ENCODE measurements around the gene SEC16A.

Gene SEC16A

DNA sequence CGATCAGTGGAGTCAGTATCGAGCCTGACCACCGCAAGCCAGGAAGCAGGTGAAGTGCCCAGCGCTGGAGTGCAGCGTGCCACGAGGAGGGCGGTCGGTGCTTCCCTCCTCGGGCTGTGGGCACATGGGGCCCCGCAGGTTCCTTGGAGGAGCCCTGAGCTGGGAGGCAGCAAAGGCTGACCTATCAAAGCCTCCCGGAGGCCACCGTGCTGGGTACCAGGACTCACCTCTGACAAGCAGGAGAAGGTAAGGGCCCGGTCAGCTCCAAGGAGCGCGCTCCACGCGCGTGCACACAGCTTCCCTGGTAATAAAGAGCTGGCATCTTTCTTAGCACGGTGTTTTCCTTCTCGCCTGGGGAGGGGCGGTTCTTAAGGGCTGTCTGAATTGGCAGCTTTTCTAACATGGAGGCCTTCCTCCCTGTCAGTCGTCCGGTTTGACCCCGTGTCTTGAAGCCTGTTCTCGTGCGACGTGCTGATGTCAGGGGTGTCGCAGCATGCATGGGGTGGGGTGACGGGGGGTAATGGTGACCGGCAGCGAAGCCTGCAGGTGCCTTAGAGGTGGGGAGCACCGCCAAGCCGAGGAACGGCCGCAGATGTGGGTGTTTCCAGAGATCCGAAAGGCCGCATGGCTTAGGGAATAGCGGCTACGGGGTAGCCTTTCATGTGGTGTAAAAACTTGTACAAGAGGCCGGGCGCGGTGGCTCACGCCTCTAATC, 59.3 kb downstream of the SEC16A start:
- DNase-seq (ENCODE audit: low read depth, low spot score) = no peak
- TF ChIP-seq, protein P1, sequence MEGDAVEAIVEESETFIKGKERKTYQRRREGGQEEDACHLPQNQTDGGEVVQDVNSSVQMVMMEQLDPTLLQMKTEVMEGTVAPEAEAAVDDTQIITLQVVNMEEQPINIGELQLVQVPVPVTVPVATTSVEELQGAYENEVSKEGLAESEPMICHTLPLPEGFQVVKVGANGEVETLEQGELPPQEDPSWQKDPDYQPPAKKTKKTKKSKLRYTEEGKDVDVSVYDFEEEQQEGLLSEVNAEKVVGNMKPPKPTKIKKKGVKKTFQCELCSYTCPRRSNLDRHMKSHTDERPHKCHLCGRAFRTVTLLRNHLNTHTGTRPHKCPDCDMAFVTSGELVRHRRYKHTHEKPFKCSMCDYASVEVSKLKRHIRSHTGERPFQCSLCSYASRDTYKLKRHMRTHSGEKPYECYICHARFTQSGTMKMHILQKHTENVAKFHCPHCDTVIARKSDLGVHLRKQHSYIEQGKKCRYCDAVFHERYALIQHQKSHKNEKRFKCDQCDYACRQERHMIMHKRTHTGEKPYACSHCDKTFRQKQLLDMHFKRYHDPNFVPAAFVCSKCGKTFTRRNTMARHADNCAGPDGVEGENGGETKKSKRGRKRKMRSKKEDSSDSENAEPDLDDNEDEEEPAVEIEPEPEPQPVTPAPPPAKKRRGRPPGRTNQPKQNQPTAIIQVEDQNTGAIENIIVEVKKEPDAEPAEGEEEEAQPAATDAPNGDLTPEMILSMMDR (IDR thresholded peaks at IDR 0.05; ENCODE audit: low read depth, low read length) = no peak
- H3K4me3 ChIP-seq (ENCODE audit: low read depth, low read length) = no peak overlapping the region
- in situ Hi-C loops (cut with HindIII; ENCODE audit: low sequenced_read_pairs) = no loop called here

DNA sequence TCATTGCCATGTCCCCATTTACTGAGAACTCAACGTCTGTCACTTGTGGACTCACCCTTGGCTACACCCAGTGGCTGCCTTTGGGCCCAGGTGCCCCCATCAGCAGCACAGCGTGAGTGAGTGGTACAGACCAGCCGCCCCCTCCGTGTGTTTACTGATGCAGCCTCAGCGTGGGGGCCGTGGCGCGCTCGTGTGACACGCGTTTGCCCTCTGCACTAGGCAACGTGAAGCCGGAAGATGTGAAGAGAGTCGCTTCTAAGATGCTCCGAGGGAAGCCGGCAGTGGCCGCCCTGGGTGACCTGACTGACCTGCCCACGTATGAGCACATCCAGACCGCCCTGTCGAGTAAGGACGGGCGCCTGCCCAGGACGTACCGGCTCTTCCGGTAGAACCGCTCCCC, 60.0 kb downstream of the SEC16A start:
- TF ChIP-seq, protein P1 (IDR thresholded peaks at IDR 0.05; ENCODE audit: low read depth, low read length) = no peak
- in situ Hi-C loops (cut with HindIII; ENCODE audit: low sequenced_read_pairs) = no loop called here
- no peak for DNase-seq (ENCODE audit: low read depth, low spot score)
- no peak overlapping the region for H3K4me3 ChIP-seq (ENCODE audit: low read depth, low read length)

DNA sequence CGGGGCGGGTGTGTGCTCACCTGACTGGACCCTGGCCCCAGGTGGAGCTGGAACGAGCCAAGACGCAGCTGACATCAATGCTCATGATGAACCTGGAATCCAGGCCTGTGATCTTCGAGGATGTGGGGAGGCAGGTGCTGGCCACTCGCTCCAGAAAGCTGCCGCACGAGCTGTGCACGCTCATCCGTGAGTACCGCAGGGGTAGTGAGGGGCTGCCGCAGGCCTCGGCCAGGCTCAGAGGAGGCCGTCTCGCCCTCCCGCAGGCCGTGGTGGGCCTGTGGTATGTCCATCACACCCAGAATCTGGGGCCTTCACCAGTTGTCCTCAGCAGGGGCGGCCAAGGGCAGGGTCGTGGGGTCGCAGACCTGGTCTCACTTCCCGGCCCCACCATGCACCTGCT, 61.0 kb downstream of the SEC16A start:
- in situ Hi-C loops (cut with HindIII; ENCODE audit: low sequenced_read_pairs) = no loop called here
- no peak for DNase-seq (ENCODE audit: low read depth, low spot score)
- TF ChIP-seq, protein P1 (IDR thresholded peaks at IDR 0.05; ENCODE audit: low read depth, low read length) = no peak
- H3K4me3 ChIP-seq (ENCODE audit: low read depth, low read length) = no peak overlapping the region

DNA sequence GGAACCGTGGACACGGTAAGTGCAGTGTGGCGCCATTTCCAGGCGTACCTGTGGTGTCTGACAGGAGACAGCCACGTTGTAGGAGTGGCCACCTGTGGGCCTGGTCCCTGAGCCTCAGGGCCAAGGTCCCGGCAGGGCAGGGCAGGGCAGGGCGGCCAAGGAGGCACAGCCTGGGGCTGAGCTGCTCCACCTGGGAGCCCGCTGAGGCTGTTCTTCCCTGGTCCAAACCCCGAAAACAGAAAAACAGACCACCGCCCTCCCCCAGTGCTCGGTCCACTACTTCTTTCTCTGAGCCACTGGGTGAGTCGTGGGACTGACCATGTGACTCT, 63.8 kb downstream of the SEC16A start:
- DNase-seq (ENCODE audit: low read depth, low spot score) = no peak
- TF ChIP-seq, protein P1 (IDR thresholded peaks at IDR 0.05; ENCODE audit: low read depth, low read length) = no peak
- in situ Hi-C loops (cut with HindIII; ENCODE audit: low sequenced_read_pairs) = no loop called here

DNA sequence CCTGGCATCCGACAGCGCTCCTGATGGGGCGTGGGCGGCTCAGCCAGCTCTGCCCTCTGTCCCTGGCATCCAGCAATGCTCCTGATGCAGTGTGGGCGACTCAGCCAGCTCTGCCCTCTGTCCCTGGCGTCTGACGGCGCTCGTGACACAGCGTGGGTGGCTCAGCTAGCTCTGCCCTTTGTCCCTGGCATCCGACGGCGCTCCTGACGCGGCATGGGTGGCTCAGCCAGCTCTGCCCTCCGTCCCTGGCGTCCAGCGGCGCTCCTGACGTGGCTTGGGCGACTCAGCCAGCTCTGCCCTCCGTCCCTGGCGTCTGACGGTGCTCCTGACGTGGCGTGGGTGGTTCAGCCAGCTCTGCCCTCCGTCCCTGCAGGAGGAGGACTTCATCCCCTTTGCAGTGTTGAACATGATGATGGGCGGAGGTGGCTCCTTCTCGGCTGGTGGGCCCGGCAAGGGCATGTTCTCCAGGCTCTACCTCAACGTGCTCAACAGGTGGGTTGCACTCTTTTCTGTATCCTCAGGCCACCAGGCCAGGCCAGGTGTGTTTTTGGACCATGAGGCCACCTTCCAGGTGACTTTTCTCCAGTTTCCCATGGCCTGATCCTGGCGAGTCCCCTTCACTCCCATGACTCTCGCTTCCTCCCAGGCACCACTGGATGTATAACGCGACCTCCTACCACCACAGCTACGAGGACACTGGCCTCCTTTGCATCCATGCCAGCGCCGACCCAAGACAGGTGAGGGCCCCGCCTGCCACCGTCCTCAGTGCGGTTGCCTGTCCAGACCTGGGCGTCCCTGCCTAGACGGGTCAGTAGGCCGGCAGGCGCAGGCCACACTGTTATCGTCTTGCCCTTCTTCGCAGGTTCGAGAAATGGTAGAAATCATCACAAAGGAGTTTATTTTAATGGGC, 64.4 kb downstream of the SEC16A start:
- TF ChIP-seq, protein P1 (IDR thresholded peaks at IDR 0.05; ENCODE audit: low read depth, low read length) = no peak
- no peak overlapping the region for H3K4me3 ChIP-seq (ENCODE audit: low read depth, low read length)
- in situ Hi-C loops (cut with HindIII; ENCODE audit: low sequenced_read_pairs) = no loop called here
- no peak for DNase-seq (ENCODE audit: low read depth, low spot score)

More for the DNA sequence above, 63.8 kb downstream of the SEC16A start:
- H3K4me3 ChIP-seq (ENCODE audit: low read depth, low read length) = no peak overlapping the region

DNA sequence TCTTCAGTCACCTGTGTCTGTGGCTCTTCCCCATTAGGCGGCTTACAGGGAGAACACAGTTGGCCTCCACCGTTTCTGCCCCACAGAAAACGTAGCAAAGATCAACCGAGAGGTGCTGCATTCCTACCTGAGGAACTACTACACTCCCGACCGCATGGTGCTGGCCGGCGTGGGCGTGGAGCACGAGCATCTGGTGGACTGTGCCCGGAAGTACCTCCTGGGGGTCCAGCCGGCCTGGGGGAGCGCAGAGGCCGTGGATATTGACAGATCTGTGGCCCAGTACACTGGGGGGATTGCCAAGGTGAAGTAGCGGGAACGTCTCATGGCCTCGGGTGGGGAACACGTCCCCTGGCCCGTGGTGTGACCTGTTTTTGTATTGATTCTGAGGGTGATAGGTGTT, 65.9 kb downstream of the SEC16A start:
- in situ Hi-C loops (cut with HindIII; ENCODE audit: low sequenced_read_pairs) = no loop called here
- TF ChIP-seq, protein P1 (IDR thresholded peaks at IDR 0.05; ENCODE audit: low read depth, low read length) = no peak
- DNase-seq (ENCODE audit: low read depth, low spot score) = no peak

More for the DNA sequence above, 65.9 kb downstream of the SEC16A start:
- no peak overlapping the region for H3K4me3 ChIP-seq (ENCODE audit: low read depth, low read length)
